ENCODE measurements around the gene ANKRD35. TPM values are rescaled to one million over a fixed set of nuclear protein-coding genes. Genes with fewer than 3 reads are reported as not detected.
A peak's percentile ranks its signal among the peaks of the same experiment; 100 is the strongest.
"Not testable (repeated sequence)": the region's sequence is repeated elsewhere in the genome, so short reads cannot be mapped to it uniquely, and the experiment has no call there.

Gene ANKRD35, protein sequence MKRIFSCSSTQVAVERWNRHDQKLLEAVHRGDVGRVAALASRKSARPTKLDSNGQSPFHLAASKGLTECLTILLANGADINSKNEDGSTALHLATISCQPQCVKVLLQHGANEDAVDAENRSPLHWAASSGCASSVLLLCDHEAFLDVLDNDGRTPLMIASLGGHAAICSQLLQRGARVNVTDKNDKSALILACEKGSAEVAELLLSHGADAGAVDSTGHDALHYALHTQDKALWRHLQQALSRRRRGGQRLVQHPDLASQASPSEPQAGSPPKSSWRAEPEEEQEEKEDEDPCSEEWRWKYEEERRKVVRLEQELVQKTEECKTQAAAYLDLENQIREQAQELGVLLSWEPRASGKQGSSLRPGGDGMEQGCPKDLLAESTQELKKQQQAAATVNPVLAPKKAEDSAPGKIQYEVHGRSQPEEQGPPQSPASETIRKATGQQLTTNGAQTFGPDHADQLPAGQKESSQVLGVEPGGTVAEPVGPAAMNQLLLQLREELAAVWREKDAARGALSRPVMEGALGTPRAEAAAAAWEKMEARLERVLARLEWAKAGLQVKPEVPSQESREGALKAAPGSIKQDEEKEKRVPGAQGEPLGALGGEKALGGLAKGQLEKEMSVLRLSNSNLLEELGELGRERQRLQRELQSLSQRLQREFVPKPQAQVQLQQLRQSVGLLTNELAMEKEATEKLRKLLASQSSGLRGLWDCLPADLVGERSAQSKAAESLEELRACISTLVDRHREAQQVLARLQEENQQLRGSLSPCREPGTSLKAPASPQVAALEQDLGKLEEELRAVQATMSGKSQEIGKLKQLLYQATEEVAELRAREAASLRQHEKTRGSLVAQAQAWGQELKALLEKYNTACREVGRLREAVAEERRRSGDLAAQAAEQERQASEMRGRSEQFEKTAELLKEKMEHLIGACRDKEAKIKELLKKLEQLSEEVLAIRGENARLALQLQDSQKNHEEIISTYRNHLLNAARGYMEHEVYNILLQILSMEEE
- 2.6 and 2.7 TPM in 2 replicates for polyA plus RNA-seq (2011; rRNA removed)
- polyA minus RNA-seq (2011; rRNA and poly(A)+ RNA removed), result 0.87 and 0.96 TPM in 2 replicates

DNA sequence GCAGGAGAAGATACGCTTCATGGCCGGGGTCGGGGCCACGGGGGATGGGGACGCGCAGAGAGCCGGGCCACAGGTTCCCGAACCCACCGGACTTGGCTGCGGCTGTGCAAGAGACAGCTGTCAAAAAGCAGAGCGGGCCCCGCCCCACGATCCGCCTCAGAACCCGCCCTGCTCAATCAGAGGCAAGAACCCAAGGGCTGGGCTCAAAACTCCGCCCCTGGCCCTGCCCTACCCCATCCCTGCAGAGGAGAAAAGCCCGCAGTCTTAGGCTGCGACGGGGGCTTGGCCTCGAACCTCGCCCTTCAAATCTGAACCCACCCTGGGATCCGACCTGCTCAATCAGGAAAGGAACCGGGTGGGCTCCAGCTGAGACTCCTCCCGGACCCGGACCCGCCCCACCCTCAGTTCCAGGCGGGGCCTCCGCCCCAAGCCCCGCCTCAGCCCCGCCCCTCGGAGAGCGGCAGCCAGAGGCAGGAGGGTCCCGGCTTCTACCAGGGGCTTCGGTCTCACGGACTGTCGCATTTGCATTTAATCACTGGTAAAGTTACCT lies at the start of gene ANKRD35:
Gene ANKRD35 (minus strand): TSS at position 129 of the 550 bp plus-strand sequence. CDS start 108 bp downstream, at position 21.
- Histone ChIP-seq H3K27ac (ENCODE audit: low read depth, low read length) (no peak within 1 kb of the TSS), H3K4me3 (ENCODE audit: low read depth, low read length) (peak within 1 kb of the TSS; percentile 73), H3K27me3 (ENCODE audit: control insufficient read depth, insufficient read depth, low read length) (no peaks in the 10 kb centered on the region), H3K9me3 (ENCODE audit: control insufficient read depth, insufficient read depth, low read length) (no peaks in the 10 kb centered on the region)
- TF ChIP-seq, protein P1, sequence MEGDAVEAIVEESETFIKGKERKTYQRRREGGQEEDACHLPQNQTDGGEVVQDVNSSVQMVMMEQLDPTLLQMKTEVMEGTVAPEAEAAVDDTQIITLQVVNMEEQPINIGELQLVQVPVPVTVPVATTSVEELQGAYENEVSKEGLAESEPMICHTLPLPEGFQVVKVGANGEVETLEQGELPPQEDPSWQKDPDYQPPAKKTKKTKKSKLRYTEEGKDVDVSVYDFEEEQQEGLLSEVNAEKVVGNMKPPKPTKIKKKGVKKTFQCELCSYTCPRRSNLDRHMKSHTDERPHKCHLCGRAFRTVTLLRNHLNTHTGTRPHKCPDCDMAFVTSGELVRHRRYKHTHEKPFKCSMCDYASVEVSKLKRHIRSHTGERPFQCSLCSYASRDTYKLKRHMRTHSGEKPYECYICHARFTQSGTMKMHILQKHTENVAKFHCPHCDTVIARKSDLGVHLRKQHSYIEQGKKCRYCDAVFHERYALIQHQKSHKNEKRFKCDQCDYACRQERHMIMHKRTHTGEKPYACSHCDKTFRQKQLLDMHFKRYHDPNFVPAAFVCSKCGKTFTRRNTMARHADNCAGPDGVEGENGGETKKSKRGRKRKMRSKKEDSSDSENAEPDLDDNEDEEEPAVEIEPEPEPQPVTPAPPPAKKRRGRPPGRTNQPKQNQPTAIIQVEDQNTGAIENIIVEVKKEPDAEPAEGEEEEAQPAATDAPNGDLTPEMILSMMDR (IDR thresholded peaks at IDR 0.05; ENCODE audit: low read depth, low read length), result no peak
- no peak for DNase-seq (ENCODE audit: low read depth, low spot score)
- ChIA-PET CTCF (interaction anchor here (0.9 kb wide), 1 partner anchor 41 kb away, joined by 3 read pairs; the partner anchor contains the start of gene NUDT17), POLR2A (interaction anchor here (0.9 to 2.4 kb wide), 3 partner anchors 26 to 152 kb away, joined by 3 to 10 read pairs (median 4); partner anchors contain the start of genes PEX11B and PIAS3)

DNA sequence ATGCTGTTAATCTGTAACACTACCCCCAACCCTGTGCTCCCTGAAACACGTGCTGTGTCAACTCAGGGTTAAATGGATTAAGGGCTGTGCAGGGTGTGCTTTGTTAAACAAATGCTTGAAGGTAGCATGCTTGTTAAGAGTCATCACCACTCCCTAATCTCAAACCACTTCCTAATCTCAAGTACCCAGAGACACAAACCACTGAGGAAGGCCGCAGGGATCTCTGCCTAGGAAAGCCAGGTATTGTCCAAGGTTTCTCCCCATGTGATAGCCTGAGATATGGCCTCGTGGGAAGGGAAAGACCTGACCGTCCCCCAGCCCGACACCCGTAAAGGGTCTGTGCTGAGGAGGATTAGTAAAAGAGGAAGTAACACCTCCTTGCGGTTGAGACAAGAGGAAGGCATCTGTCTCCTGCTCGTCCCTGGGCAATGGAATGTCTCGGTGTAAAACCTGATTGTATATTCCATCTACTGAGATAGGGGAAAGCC lies 46.9 kb upstream of the ANKRD35 start:
- H3K4me3 ChIP-seq (ENCODE audit: low read depth, low read length); POLR2A ChIA-PET; H3K9me3 ChIP-seq (ENCODE audit: control insufficient read depth, insufficient read depth, low read length); DNase-seq (ENCODE audit: low read depth, low spot score); H3K27ac ChIP-seq (ENCODE audit: low read depth, low read length); H3K27me3 ChIP-seq (ENCODE audit: control insufficient read depth, insufficient read depth, low read length): not testable (repeated sequence)
- CTCF ChIA-PET, result interaction anchor here (0.6 kb wide), 1 partner anchor 10 kb away, joined by 3 read pairs; no protein-coding TSS in a partner anchor

DNA sequence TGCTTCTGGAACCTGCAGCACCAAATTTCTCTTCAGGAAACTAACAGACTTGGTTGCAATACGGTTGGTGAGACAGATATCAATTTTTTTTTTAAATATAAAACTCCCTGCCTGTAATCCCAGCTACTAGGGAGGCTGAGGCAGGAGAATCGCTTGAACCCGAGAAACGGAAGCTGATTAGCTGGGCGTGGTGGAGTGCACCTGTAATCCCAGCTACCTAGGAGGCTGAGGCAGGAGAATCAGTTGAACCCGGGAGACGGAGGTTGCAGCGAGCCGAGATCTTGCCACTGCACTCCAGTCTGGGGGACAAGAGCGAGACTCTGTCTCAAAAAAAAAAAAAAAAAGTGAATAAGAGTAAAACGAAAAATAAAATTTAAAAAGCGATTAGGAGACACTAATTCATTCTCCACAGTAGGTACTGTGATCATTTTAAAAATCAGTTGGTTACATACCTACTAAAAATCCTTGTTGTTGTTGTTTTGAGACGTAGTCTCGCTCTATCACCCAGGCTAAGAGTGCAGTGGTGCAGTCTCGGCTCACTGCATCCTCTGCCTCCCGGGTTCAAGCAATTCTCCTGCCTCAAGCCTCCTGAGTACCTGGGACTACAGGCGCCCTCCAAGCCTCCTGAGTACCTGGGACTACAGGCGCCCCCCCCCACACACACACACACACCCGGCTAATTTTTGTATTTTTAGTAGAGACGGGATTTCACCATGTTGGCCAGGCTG lies 42.4 kb upstream of the ANKRD35 start:
- ChIA-PET CTCF (interaction anchor here (0.6 to 2.2 kb wide), 19 partner anchors 9 to 201 kb away, joined by 3 to 17 read pairs (median 4); partner anchors contain the start of genes ANKRD34A, NUDT17, PEX11B and PIAS3), POLR2A (interaction anchor here (0.9 to 2.7 kb wide), 13 partner anchors 8 to 83 kb away, joined by 3 to 21 read pairs (median 8); partner anchors contain the start of genes ANKRD34A, LIX1L, NUDT17 and PEX11B)
- H3K9me3 ChIP-seq (ENCODE audit: control insufficient read depth, insufficient read depth, low read length), result no peaks in the 10 kb centered on the region
- TF ChIP-seq, protein P1 (IDR thresholded peaks at IDR 0.05; ENCODE audit: low read depth, low read length), result no peak
- H3K4me3 ChIP-seq (ENCODE audit: low read depth, low read length), result peak overlapping the region; percentile 85
- no peaks in the 10 kb centered on the region for H3K27me3 ChIP-seq (ENCODE audit: control insufficient read depth, insufficient read depth, low read length)
- H3K27ac ChIP-seq (ENCODE audit: low read depth, low read length), result peak overlapping the region; percentile 80
- no peak for DNase-seq (ENCODE audit: low read depth, low spot score)

DNA sequence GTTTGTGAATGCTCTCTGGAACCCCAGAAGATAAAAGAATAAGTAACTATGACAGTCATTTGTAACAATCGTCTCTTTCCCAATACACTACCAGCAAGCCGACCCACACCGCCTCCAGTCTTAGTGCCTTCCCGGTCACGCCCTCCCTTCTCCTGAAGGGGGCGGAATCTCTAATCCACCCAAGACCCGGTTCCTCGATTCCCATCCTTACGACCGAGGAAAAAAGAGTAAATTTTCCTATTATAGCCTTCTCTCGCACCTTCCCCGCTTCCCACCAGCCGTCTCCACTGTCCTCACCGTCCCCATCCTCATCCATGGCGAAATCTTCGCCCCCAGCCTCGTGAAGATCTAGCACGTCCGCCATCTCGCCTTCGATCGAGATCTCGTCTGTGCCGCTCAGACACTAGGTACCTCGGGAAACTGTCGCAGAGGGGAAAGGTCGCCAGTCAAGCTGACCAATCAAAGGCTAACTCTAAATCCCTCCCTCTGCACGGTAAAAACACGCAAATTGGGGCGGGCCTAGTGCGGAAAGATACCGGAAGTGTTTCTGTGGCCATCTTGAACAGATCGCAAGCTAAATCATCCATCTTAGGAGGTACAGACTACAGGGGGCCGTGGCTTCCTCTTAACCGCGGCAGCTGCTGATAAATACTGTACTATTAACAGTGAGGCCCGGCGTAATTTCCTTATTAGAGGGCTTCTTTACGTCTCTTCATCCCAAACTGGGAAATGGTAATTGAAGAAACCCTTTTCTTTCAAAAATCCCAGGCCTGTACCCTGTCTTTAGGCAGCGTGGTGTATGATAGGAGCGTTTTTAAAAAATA lies 41.6 kb upstream of the ANKRD35 start, which contains the start of gene RBM8A:
Gene RBM8A (minus strand): TSS at position 422 of the 824 bp plus-strand sequence. CDS start 58 bp downstream, at position 364.
- POLR2A ChIA-PET, result interaction anchor here (0.6 to 2.7 kb wide), 14 partner anchors 8 to 82 kb away, joined by 3 to 21 read pairs (median 6); partner anchors contain the start of genes ANKRD34A, LIX1L, NUDT17 and PEX11B
- Histone ChIP-seq H3K27me3 (ENCODE audit: control insufficient read depth, insufficient read depth, low read length) (no peaks in the 10 kb centered on the region), H3K27ac (ENCODE audit: low read depth, low read length) (peak within 1 kb of the TSS; percentile 80), H3K4me3 (ENCODE audit: low read depth, low read length) (peak within 1 kb of the TSS; percentile 85), H3K9me3 (ENCODE audit: control insufficient read depth, insufficient read depth, low read length) (no peaks in the 10 kb centered on the region)
- TF ChIP-seq, protein P1 (IDR thresholded peaks at IDR 0.05; ENCODE audit: low read depth, low read length), result peak; percentile 68
- peak; percentile 95 for DNase-seq (ENCODE audit: low read depth, low spot score)
- CTCF ChIA-PET, result interaction anchor here (0.6 to 2.2 kb wide), 23 partner anchors 8 to 201 kb away, joined by 3 to 17 read pairs (median 4); partner anchors contain the start of genes ANKRD34A, NUDT17, PEX11B and PIAS3

All from AG04450 (cell line).